ENCODE data around the gene IPO11. TPM values are rescaled to one million over a fixed set of nuclear protein-coding genes. Genes with fewer than 3 reads are reported as not detected.
A peak's percentile ranks its signal among the peaks of the same experiment; 100 is the strongest.

IPO11 gene
- total RNA-seq, 1 donor from 2014 or later: 120 TPM

DNA sequence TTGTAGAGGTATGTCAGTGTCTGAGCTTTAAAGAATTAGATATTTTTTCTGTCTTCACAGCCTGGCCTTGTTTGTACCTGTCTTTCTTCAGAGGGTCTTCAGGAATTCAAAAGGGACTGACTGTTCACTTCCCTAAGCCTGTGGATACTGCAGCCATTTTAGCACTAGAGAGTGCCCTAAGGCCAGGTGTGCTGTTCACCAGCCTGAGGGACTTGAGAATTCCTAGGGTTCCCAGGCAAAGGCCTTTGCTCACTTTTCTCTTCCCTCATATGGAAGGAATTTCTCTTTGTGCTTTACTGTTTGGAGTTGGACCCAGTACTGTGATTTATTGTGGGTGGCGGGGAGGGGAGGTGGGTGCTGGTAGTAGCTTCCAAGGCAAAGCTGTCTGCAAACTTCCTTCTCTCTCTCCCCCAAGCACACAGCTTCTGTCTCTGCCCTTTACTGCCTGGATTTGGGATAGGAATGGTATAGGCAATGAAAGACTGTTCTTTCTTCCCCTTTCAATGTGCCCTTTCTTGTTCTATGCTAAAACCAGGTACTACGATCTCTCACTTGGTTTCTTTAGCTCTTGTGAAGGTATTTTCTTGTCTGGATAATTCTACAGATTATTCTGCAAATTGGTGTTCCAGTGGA lies 156.4 kb downstream of the IPO11 start:
- DNase-seq (ENCODE audit: low read depth in 2 of 2): no peak

GRCh38 chr5:62569470-62569869 lies 156.9 kb downstream of the IPO11 start:
- DNase-seq (ENCODE audit: low read depth in 2 of 2): no peak

DNA sequence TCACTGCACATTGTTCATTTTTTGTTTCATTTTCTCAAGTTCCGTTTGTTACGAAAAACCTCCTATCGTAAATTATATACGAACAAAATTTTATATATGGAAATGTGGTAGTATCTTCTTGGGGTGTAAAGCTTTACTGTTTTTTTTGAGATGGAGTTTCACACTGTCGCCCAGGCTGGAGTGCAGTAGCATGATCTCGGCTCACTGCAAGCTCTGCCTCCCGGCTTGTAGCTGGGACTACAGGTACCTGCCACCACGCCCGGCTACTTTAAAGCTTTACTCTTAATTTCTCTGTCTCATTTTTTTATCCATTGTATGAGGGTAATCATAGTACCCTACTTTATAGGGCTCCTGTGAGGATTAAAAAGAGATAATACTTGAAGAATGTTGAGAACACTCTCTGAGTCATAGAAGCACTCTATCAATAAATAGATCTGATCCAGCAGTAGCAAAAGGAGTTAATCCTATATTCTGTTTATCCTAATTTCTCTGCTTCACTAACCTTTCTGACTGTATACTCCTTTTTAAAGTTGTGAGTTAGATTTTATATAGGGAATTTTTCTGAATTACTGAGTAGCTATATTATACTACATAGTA lies 160.5 kb downstream of the IPO11 start:
- no peak for DNase-seq (ENCODE audit: low read depth in 2 of 2)

GRCh38 chr5:62574599-62574998 lies 162.0 kb downstream of the IPO11 start:
- no peak for DNase-seq (ENCODE audit: low read depth in 2 of 2)

- peak in 1 of 2 donors; percentile 71 for DNase-seq (ENCODE audit: low read depth in 2 of 2)
Measured at GRCh38 chr5:62575066-62575465, 162.5 kb downstream of the IPO11 start.

DNA sequence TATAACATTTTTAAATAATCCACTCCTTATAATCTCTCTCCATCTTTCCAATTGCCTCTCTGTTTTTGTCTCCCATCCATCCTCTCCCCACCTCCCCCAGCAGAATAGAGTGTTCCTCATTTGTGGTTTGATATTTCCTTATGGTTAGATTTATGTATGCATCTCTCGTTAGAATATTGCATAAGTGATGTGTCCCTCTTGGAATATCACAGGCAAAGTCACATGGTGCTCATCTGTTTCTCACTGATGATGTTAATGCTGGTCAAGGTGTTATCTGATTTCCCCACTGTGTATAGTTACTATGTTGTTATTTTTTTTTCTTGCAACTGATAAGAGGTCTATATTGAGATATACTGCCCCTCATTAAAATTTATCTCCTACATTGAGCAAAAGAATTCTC lies 162.9 kb downstream of the IPO11 start:
- DNase-seq (ENCODE audit: low read depth in 2 of 2): peak in 1 of 2 donors; percentile 26

- DNase-seq (ENCODE audit: low read depth in 2 of 2): peak in 1 of 2 donors; percentile 81
Measured at GRCh38 chr5:62576570-62577170, 164.1 kb downstream of the IPO11 start.

GRCh38 chr5:62577488-62577887 lies 164.9 kb downstream of the IPO11 start:
- peak in 1 of 2 donors; percentile 38 for DNase-seq (ENCODE audit: low read depth in 2 of 2)

DNA sequence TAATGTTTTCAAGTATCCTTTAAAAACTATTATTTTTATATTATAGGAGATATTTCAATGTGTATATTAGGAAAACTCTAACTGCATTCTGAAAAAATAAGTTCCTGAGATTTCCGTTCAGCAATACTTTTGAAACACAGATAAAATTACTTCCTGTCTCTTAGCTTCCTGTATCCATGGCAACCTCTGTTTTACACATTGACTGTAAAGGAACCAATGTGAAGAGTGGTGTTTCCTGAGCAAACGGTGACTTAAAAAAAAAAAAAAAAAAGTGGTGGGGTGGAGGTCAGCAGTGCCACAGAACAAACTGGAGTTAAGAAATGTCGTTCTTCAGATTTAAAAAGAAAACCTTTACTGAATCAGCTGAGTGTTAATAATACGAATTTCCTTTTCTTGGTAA lies 166.0 kb downstream of the IPO11 start, which contains the start of gene LRRC70:
TSS of gene LRRC70 (plus strand) at position 280 of the 400 bp plus-strand sequence. CDS start 620 bp downstream, outside the sequence.
- DNase-seq (ENCODE audit: low read depth in 2 of 2): peak; percentile 98

DNA sequence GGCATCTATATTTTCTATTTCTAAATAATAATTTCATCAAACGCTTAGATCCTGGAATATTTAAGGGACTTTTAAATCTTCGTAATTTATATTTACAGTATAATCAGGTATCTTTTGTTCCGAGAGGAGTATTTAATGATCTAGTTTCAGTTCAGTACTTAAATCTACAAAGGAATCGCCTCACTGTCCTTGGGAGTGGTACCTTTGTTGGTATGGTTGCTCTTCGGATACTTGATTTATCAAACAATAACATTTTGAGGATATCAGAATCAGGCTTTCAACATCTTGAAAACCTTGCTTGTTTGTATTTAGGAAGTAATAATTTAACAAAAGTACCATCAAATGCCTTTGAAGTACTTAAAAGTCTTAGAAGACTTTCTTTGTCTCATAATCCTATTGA lies 167.2 kb downstream of the IPO11 start:
- DNase-seq (ENCODE audit: low read depth in 2 of 2): peak; percentile 52 to 59

- peak; percentile 46 to 61 for DNase-seq (ENCODE audit: low read depth in 2 of 2)
Measured at GRCh38 chr5:62581836-62582597, 169.5 kb downstream of the IPO11 start.

DNA sequence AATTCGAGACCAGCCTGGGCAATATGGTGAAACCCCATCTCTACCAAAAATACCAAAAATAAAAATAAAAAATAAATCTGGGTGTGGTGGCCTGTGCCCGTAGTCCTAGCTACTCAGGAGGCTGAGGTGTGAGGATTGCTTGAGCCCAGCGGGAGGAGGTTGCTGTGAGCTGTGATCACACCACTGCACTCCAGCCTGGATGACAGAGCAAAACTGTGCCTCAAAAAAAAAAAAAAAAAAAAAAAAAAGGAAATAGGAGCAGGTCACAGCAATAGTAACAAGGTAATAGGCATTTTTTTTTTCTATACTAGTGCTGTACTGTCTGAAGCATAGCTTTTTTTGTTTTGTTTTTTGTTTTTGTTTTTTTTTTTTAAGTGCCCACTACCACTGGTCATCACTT lies 171.8 kb downstream of the IPO11 start:
- peak in 1 of 2 donors; percentile 50 for DNase-seq (ENCODE audit: low read depth in 2 of 2)

DNA sequence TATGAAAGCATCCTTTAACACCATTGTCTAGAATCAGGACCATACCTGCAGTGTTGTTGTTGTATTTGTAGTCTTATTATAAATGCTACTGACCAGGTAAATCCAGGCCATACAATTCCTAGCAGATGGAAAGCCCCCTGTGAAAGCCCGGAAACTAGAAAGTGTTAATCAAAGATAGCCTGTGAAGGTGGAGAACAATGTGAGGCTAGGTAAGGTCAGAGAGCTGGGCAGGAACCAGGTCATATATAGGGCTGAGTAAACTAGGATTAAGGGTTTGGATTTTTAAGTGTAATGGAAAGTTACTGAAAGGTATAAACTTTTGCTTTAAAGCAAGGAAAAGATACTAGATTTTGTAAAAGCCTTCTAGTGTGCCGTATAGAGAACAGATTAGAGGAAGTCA lies 172.7 kb downstream of the IPO11 start:
- DNase-seq (ENCODE audit: low read depth in 2 of 2): peak; percentile 20 to 79

GRCh38 chr5:62585751-62586150 lies 173.2 kb downstream of the IPO11 start:
- peak; percentile 55 to 80 for DNase-seq (ENCODE audit: low read depth in 2 of 2)

- DNase-seq (ENCODE audit: low read depth in 2 of 2): peak in 1 of 2 donors; percentile 18
Measured at GRCh38 chr5:62587737-62588136, 175.2 kb downstream of the IPO11 start.

GRCh38 chr5:62588668-62589067 lies 176.1 kb downstream of the IPO11 start:
- DNase-seq (ENCODE audit: low read depth in 2 of 2): no peak

- DNase-seq (ENCODE audit: low read depth in 2 of 2): peak in 1 of 2 donors; percentile 29
Measured at GRCh38 chr5:62589504-62589903, 176.9 kb downstream of the IPO11 start.

GRCh38 chr5:62590387-62590786 lies 177.8 kb downstream of the IPO11 start:
- DNase-seq (ENCODE audit: low read depth in 2 of 2): no peak

GRCh38 chr5:62592558-62592957 lies 180.0 kb downstream of the IPO11 start:
- no peak for DNase-seq (ENCODE audit: low read depth in 2 of 2)

DNA sequence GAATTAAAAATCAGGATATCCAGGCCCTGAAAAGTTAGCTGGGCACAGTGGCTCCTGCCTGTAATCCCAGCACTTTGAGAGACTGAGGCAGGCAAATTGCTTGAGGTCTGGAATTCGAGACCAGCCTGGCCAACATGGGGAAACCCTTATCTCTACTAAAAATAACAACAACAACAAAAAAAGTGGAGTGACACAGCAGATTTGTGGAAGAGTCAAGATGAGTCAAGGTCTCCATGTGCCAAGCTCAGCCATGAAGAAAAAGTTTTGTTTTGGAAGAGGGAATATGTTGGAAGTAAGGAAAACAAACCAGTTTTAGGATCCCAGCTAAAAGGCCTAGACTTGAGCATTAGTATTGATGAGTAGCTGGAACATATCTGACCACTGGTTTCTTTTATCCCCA lies 180.8 kb downstream of the IPO11 start:
- DNase-seq (ENCODE audit: low read depth in 2 of 2): peak; percentile 39 to 54

GRCh38 chr5:62594364-62594984 lies 181.9 kb downstream of the IPO11 start:
- no peak for DNase-seq (ENCODE audit: low read depth in 2 of 2)

DNA sequence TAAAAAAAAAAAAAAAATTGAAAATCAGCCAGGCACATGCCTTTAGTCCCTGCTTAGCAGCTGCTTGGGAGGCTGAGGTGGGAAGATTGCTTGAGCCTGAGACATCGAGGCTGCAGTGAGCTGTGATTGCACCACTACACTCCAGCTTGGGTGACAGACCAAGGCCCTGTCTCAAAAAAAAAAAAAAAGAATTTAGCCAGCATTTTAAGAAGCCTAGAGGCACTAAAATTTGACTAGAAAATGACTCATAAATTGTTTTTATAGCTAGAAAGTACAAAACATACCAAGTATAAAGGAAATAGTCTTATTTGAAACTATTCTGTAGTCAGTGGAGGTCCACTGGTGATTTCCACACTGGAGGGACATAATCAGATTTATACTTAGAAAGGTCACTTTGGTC lies 183.5 kb downstream of the IPO11 start:
- no peak for DNase-seq (ENCODE audit: low read depth in 2 of 2)
